ENCODE results near the gene OSBPL6. TPM values are rescaled to one million over a fixed set of nuclear protein-coding genes. Genes with fewer than 3 reads are reported as not detected.

OSBPL6 gene
- total and polyA plus RNA-seq, 9 of the 15 experiments (the other 6 are each of a cell fraction or from before 2014, with no cell fraction given), result 3.4 to 12.7 (median 9.3) TPM

DNA sequence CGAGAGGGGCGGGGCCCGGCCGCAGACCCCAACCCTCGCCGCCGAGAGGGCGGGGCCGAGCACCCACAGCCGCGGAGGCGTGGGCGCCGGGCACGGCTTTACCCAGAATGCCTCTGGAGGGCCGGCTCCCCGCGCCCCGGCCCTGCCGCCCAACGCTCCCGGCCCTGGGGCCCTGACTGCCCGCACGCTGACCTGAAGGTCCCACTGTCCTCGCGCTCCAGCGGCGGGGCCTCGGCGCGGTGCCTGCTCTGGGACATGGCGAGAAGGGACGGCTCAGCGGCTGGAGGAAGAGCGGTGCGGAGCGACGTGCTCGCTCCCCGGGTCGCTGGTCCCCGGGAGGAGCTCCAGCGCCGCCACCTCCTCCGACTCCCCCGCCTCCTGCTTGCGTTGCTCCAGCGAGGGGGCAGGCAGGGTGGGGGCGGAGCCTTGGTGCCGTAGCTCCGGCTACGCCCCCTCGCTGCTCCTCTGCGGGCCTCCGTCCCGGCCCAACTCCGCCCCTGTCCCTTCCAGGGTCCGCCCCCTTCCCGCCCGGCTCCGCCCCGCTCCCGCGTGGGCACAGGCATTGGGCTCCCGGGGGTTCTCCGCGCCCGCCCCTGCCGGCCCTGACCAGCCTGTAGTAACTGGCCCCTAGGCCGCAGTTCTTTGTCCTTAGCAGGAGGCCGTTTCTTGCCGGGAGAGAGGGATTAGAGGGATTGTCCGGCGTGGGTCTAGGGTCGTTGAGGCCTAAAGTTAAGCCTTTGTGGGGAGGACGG lies 256.6 kb downstream of the OSBPL6 start, which contains the start of the genes PJVK and PRKRA (continued):
- peak; percentile 73 for TF ChIP-seq SMAD4 (CRISPR knock-in tag; conservative IDR thresholded peaks at IDR 0.05)
- peak; percentile 49; the same call in 1 of the 2 replicates for TF ChIP-seq ARID1B (IDR thresholded peaks at IDR 0.05)
- TF ChIP-seq ZFX (CRISPR knock-in tag; IDR thresholded peaks at IDR 0.05), result peak; percentile 97
- peak; percentile 89 for TF ChIP-seq CREM (IDR thresholded peaks at IDR 0.05; ENCODE audit: low read depth)
- TF ChIP-seq ZSCAN29 (IDR thresholded peaks at IDR 0.05), result no peak
- peak; percentile 51; the same call in 1 of the 2 replicates for TF ChIP-seq E2F3 (CRISPR knock-in tag; IDR thresholded peaks at IDR 0.05)
- TF ChIP-seq BCOR (IDR thresholded peaks at IDR 0.05), result no peak
- TF ChIP-seq, protein P1, sequence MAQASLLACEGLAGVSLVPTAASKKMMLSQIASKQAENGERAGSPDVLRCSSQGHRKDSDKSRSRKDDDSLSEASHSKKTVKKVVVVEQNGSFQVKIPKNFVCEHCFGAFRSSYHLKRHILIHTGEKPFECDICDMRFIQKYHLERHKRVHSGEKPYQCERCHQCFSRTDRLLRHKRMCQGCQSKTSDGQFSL (CRISPR knock-in tag; IDR thresholded peaks at IDR 0.05), result no peak
- TF ChIP-seq, protein P1 (tag; IDR thresholded peaks at IDR 0.05), result no peak; a peak in 1 of 4 replicates
- peak; percentile 28; the same call in 1 of the 2 replicates for TF ChIP-seq CEBPB (tag; IDR thresholded peaks at IDR 0.05)
- TF ChIP-seq, protein P2, sequence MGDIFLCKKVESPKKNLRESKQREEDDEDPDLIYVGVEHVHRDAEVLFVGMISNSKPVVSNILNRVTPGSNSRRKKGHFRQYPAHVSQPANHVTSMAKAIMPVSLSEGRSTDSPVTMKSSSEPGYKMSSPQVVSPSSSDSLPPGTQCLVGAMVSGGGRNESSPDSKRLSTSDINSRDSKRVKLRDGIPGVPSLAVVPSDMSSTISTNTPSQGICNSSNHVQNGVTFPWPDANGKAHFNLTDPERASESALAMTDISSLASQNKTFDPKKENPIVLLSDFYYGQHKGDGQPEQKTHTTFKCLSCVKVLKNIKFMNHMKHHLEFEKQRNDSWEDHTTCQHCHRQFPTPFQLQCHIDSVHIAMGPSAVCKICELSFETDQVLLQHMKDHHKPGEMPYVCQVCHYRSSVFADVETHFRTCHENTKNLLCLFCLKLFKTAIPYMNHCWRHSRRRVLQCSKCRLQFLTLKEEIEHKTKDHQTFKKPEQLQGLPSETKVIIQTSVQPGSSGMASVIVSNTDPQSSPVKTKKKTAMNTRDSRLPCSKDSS (IDR thresholded peaks at IDR 0.05; ENCODE audit: low read depth, partially characterized antibody), result no peak
- TF ChIP-seq HDAC6 (IDR thresholded peaks at IDR 0.05; ENCODE audit: low read depth, low read length), result no peak
- TF ChIP-seq XRCC3 (IDR thresholded peaks at IDR 0.05), result no peak
- no peak for TF ChIP-seq NCOA6 (IDR thresholded peaks at IDR 0.05)
- no peak for TF ChIP-seq ZNF146 (CRISPR knock-in tag; IDR thresholded peaks at IDR 0.05; ENCODE audit: unreplicated experiment)
- TF ChIP-seq ATF7 (IDR thresholded peaks at IDR 0.05), result peak; percentile 90
- TF ChIP-seq POLR2AphosphoS2 (IDR thresholded peaks at IDR 0.05; ENCODE audit: low read length), result peak; percentile 73; the same call in 1 of the 2 replicates
- 0 out of 2 replicates have a peak, but pooled peaks have one; percentile 2 for TF ChIP-seq MAFK (IDR thresholded peaks at IDR 0.05; ENCODE audit: low read length)
- TF ChIP-seq, protein P3, sequence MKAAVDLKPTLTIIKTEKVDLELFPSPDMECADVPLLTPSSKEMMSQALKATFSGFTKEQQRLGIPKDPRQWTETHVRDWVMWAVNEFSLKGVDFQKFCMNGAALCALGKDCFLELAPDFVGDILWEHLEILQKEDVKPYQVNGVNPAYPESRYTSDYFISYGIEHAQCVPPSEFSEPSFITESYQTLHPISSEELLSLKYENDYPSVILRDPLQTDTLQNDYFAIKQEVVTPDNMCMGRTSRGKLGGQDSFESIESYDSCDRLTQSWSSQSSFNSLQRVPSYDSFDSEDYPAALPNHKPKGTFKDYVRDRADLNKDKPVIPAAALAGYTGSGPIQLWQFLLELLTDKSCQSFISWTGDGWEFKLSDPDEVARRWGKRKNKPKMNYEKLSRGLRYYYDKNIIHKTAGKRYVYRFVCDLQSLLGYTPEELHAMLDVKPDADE (conservative IDR thresholded peaks at IDR 0.05; ENCODE audit: control insufficient read depth, low read depth, low read length), result peak; percentile 62; the same call in 1 of the 2 replicates
- TF ChIP-seq U2AF1 (optimal IDR thresholded peaks at IDR 0.05; ENCODE audit: low read depth, low read length), result peak; percentile 80
- no peak for TF ChIP-seq SMARCB1 (IDR thresholded peaks at IDR 0.05; ENCODE audit: insufficient read length, low read depth)
- peak; percentile 87 for TF ChIP-seq ERF (CRISPR knock-in tag; IDR thresholded peaks at IDR 0.05)
- TF ChIP-seq, protein P4, sequence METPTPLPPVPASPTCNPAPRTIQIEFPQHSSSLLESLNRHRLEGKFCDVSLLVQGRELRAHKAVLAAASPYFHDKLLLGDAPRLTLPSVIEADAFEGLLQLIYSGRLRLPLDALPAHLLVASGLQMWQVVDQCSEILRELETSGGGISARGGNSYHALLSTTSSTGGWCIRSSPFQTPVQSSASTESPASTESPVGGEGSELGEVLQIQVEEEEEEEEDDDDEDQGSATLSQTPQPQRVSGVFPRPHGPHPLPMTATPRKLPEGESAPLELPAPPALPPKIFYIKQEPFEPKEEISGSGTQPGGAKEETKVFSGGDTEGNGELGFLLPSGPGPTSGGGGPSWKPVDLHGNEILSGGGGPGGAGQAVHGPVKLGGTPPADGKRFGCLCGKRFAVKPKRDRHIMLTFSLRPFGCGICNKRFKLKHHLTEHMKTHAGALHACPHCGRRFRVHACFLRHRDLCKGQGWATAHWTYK (CRISPR knock-in tag; IDR thresholded peaks at IDR 0.05), result peak; percentile 81
- peak; percentile 94 for TF ChIP-seq RBFOX2 (IDR thresholded peaks at IDR 0.05; ENCODE audit: low read depth, low read length)
